GM12878 (cell line): ENCODE measurements around the gene PELI2. TPM values are rescaled to one million over a fixed set of nuclear protein-coding genes. Genes with fewer than 3 reads are reported as not detected.

Experiments
- BRCA1 ChIP-seq: IDR thresholded peaks from 2 replicates; pipeline ENCODE4 v1.6.1; 2011; ENCODE audit warnings: low read depth, low read length, improper control_type of control experiment
- EGR1 ChIP-seq, 2 experiments: IDR thresholded peaks; 1 replicate in 1 of 2; 2 replicates in 1 of 2; pipeline ENCODE4 v1.6.1; 2011 to 2012; ENCODE audit warnings: low read depth in 2 of 2, low read length in 2 of 2, borderline replicate concordance in 1 of 2, mild to moderate bottlenecking in 1 of 2, moderate library complexity in 1 of 2
- MEF2A ChIP-seq: IDR thresholded peaks from 2 replicates; pipeline ENCODE4 v1.6.1; 2011; ENCODE audit warnings: low read depth, mild to moderate bottlenecking, low read length, moderate library complexity; ENCODE audit not compliant: insufficient read depth
- NR2C1 ChIP-seq: fragments of 450-650 bp; IDR thresholded peaks from 2 replicates; pipeline ENCODE4 v1.6.1; 2017; ENCODE audit warnings: antibody characterized with exemption, mild to moderate bottlenecking, moderate library complexity
- POLR2AphosphoS2 ChIP-seq: IDR thresholded peaks from 2 replicates; pipeline ENCODE4 v1.6.1; 2011; ENCODE audit warnings: low read depth, mild to moderate bottlenecking, low read length, improper control_type of control experiment, moderate library complexity
- RCOR1 ChIP-seq: conservative IDR thresholded peaks from 2 replicates; pipeline ENCODE4 v1.6.1; 2012; ENCODE audit warnings: low read depth, low read length, improper control_type of control experiment
- RUNX3 ChIP-seq: IDR thresholded peaks from 2 replicates; pipeline ENCODE4 v1.6.1; 2012; ENCODE audit warnings: low read length, inconsistent platforms
- SPI1 ChIP-seq: IDR thresholded peaks from 2 replicates; pipeline ENCODE4 v1.6.1; 2011; ENCODE audit warnings: low read depth, mild to moderate bottlenecking, low read length, moderate library complexity, borderline replicate concordance; ENCODE audit not compliant: insufficient read depth
- polyA plus RNA-seq, 11 experiments: library from polyadenylated mRNA; depleted of rRNA in 4 of 11; unstranded in 6 of 11; stranded (reverse) in 5 of 11; fragments of >200 nt; fragmentation: Nextera tagmentation in 4 of 11; fragmentation: Illumina TruSeq in 1 of 11; extraction: Ambion mirVana in 4 of 11; extraction: Trizol in 1 of 11; gene quantifications; 1 replicate in 1 of 11; 2 replicates in 10 of 11; pipeline versions ENCODE4 v1.2.1 to v1.2.3, GENCODE V29; 2011 to 2016; ENCODE audit warnings: inconsistent platforms in 2 of 11, missing spikeins in 2 of 11, low read depth in 1 of 11
- total RNA-seq, 4 experiments: library from RNA; depleted of rRNA in 3 of 4; stranded (reverse); fragments of >200 nt in 3 of 4; fragmentation: Illumina TruSeq in 1 of 4; extraction: Trizol in 1 of 4; gene quantifications; 2 replicates each; pipeline versions ENCODE4 v1.2.1 to v1.2.3, GENCODE V29; 2013 to 2021
- TF ChIP-seq, protein P1 (sequence below): IDR thresholded peaks from 2 replicates; pipeline ENCODE4 v1.6.1; 2012; ENCODE audit warnings: improper control_type of control experiment, low read depth, low read length; ENCODE audit not compliant: insufficient replicate concordance
- TF ChIP-seq, protein P2 (sequence below): fragments of 450-650 bp; formaldehyde crosslinking; IDR thresholded peaks from 2 replicates; pipeline ENCODE4 v1.4.0; 2022; ENCODE audit warnings: mild to moderate bottlenecking, moderate library complexity
- TF ChIP-seq, protein P3 (sequence below): IDR thresholded peaks from 2 replicates; pipeline ENCODE4 v1.6.1; 2011; ENCODE audit warnings: low read depth, low read length, improper control_type of control experiment, borderline replicate concordance
- TF ChIP-seq, protein P4 (sequence below): fragments of 450-650 bp; IDR thresholded peaks from 2 replicates; pipeline ENCODE4 v1.6.1; 2017; ENCODE audit warnings: borderline replicate concordance
- TF ChIP-seq, protein P5 (sequence below): fragments of 450-650 bp; IDR thresholded peaks from 2 replicates; pipeline ENCODE4 v1.6.1; 2017; ENCODE audit warnings: antibody characterized with exemption, mild to moderate bottlenecking, moderate library complexity
- TF ChIP-seq, protein P6 (sequence below): IDR thresholded peaks from 2 replicates; pipeline ENCODE4 v1.6.1; 2012; ENCODE audit warnings: low read depth, low read length, improper control_type of control experiment

Gene PELI2
- total and polyA plus RNA-seq, 10 of the 15 experiments (the other 5 are each of a cell fraction or from before 2014, with no cell fraction given), result under 0.01 to 0.10 (median 0.01) TPM; not detected in 3

DNA sequence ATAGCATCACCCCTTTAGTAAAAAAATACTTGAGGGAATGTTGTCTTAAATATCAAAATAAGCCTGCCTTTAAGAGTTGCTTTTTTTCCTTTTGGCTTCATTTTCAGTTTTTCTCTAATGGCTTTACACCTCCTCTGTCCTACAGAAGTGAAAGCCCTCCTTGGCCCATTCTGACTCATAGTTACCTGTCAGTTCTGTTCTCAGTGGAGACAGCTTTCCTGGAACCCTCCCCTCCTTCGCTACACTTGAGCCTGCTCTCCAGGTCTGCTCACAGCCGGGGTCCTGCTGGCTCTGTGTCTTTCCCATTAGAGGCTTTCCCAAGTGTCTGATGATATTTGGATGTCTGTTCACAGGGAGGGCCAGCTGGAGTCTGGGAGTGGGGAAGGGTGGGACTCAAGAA lies 84.0 kb downstream of the PELI2 start (continued):
- TF ChIP-seq, protein P1, sequence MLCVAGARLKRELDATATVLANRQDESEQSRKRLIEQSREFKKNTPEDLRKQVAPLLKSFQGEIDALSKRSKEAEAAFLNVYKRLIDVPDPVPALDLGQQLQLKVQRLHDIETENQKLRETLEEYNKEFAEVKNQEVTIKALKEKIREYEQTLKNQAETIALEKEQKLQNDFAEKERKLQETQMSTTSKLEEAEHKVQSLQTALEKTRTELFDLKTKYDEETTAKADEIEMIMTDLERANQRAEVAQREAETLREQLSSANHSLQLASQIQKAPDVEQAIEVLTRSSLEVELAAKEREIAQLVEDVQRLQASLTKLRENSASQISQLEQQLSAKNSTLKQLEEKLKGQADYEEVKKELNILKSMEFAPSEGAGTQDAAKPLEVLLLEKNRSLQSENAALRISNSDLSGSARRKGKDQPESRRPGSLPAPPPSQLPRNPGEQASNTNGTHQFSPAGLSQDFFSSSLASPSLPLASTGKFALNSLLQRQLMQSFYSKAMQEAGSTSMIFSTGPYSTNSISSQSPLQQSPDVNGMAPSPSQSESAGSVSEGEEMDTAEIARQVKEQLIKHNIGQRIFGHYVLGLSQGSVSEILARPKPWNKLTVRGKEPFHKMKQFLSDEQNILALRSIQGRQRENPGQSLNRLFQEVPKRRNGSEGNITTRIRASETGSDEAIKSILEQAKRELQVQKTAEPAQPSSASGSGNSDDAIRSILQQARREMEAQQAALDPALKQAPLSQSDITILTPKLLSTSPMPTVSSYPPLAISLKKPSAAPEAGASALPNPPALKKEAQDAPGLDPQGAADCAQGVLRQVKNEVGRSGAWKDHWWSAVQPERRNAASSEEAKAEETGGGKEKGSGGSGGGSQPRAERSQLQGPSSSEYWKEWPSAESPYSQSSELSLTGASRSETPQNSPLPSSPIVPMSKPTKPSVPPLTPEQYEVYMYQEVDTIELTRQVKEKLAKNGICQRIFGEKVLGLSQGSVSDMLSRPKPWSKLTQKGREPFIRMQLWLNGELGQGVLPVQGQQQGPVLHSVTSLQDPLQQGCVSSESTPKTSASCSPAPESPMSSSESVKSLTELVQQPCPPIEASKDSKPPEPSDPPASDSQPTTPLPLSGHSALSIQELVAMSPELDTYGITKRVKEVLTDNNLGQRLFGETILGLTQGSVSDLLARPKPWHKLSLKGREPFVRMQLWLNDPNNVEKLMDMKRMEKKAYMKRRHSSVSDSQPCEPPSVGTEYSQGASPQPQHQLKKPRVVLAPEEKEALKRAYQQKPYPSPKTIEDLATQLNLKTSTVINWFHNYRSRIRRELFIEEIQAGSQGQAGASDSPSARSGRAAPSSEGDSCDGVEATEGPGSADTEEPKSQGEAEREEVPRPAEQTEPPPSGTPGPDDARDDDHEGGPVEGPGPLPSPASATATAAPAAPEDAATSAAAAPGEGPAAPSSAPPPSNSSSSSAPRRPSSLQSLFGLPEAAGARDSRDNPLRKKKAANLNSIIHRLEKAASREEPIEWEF, result no peak
- TF ChIP-seq, protein P2, sequence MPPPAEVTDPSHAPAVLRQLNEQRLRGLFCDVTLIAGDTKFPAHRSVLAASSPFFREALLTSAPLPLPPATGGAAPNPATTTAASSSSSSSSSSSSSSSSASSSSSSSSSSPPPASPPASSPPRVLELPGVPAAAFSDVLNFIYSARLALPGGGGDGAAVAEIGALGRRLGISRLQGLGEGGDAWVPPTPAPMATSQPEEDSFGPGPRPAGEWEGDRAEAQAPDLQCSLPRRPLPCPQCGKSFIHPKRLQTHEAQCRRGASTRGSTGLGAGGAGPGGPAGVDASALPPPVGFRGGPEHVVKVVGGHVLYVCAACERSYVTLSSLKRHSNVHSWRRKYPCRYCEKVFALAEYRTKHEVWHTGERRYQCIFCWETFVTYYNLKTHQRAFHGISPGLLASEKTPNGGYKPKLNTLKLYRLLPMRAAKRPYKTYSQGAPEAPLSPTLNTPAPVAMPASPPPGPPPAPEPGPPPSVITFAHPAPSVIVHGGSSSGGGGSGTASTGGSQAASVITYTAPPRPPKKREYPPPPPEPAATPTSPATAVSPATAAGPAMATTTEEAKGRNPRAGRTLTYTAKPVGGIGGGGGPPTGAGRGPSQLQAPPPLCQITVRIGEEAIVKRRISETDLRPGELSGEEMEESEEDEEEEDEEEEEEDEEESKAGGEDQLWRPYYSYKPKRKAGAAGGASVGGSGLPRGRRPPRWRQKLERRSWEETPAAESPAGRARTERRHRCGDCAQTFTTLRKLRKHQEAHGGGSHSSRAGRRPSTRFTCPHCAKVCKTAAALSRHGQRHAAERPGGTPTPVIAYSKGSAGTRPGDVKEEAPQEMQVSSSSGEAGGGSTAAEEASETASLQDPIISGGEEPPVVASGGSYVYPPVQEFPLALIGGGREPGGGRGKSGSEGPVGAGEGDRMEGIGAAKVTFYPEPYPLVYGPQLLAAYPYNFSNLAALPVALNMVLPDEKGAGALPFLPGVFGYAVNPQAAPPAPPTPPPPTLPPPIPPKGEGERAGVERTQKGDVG (CRISPR knock-in tag), result no peak
- TF ChIP-seq NR2C1, result no peak
- no peak for TF ChIP-seq RCOR1
- TF ChIP-seq POLR2AphosphoS2, result no peak
- no peak for TF ChIP-seq RUNX3
- TF ChIP-seq, protein P3, sequence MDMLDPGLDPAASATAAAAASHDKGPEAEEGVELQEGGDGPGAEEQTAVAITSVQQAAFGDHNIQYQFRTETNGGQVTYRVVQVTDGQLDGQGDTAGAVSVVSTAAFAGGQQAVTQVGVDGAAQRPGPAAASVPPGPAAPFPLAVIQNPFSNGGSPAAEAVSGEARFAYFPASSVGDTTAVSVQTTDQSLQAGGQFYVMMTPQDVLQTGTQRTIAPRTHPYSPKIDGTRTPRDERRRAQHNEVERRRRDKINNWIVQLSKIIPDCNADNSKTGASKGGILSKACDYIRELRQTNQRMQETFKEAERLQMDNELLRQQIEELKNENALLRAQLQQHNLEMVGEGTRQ, result no peak
- TF ChIP-seq, protein P4, sequence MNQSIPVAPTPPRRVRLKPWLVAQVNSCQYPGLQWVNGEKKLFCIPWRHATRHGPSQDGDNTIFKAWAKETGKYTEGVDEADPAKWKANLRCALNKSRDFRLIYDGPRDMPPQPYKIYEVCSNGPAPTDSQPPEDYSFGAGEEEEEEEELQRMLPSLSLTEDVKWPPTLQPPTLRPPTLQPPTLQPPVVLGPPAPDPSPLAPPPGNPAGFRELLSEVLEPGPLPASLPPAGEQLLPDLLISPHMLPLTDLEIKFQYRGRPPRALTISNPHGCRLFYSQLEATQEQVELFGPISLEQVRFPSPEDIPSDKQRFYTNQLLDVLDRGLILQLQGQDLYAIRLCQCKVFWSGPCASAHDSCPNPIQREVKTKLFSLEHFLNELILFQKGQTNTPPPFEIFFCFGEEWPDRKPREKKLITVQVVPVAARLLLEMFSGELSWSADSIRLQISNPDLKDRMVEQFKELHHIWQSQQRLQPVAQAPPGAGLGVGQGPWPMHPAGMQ, result no peak
- TF ChIP-seq MEF2A, result no peak
- TF ChIP-seq BRCA1, result no peak
- TF ChIP-seq, protein P5, sequence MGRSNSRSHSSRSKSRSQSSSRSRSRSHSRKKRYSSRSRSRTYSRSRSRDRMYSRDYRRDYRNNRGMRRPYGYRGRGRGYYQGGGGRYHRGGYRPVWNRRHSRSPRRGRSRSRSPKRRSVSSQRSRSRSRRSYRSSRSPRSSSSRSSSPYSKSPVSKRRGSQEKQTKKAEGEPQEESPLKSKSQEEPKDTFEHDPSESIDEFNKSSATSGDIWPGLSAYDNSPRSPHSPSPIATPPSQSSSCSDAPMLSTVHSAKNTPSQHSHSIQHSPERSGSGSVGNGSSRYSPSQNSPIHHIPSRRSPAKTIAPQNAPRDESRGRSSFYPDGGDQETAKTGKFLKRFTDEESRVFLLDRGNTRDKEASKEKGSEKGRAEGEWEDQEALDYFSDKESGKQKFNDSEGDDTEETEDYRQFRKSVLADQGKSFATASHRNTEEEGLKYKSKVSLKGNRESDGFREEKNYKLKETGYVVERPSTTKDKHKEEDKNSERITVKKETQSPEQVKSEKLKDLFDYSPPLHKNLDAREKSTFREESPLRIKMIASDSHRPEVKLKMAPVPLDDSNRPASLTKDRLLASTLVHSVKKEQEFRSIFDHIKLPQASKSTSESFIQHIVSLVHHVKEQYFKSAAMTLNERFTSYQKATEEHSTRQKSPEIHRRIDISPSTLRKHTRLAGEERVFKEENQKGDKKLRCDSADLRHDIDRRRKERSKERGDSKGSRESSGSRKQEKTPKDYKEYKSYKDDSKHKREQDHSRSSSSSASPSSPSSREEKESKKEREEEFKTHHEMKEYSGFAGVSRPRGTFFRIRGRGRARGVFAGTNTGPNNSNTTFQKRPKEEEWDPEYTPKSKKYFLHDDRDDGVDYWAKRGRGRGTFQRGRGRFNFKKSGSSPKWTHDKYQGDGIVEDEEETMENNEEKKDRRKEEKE, result no peak
- no peak for TF ChIP-seq EGR1 (IDR thresholded peaks at IDR 0.05; ENCODE audit: borderline replicate concordance in 1 of 2, low read depth in 2 of 2, low read length in 2 of 2)
- TF ChIP-seq, protein P6, sequence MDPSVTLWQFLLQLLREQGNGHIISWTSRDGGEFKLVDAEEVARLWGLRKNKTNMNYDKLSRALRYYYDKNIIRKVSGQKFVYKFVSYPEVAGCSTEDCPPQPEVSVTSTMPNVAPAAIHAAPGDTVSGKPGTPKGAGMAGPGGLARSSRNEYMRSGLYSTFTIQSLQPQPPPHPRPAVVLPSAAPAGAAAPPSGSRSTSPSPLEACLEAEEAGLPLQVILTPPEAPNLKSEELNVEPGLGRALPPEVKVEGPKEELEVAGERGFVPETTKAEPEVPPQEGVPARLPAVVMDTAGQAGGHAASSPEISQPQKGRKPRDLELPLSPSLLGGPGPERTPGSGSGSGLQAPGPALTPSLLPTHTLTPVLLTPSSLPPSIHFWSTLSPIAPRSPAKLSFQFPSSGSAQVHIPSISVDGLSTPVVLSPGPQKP, result no peak
- peak; percentile 47; the same call in 1 of the 2 replicates for TF ChIP-seq SPI1
